OCI-LY1 (cell line): Measurements from ENCODE around the gene TCF19.
"Not testable (repeated sequence)": the region's sequence is repeated elsewhere in the genome, so short reads cannot be mapped to it uniquely, and the experiment has no call there.

Experiments used
- H2AFZ ChIP-seq: fragments of 200-600 bp; sonication (generic), shearing (Covaris generic); 2 replicates; pipeline ENCODE4 v1.6.0; 2014; ENCODE audit warnings: antibody characterized with exemption, mild to moderate bottlenecking, low read length
- H3F3A ChIP-seq: fragments of 200-600 bp; sonication (generic), shearing (Covaris generic); 2 replicates; pipeline ENCODE4 v1.6.0; 2014; ENCODE audit warnings: mild to moderate bottlenecking, antibody characterized with exemption, low read length, moderate library complexity; ENCODE audit not compliant: insufficient read depth
- H3K27ac ChIP-seq: fragments of 200-600 bp; sonication (generic); 2 replicates; pipeline ENCODE4 v1.5.1; 2014; ENCODE audit warnings: low read length, mixed run types, mild to moderate bottlenecking, low read depth; ENCODE audit not compliant: poor library complexity, severe bottlenecking
- H3K27me3 ChIP-seq: fragments of 200-600 bp; sonication (generic); 2 replicates; pipeline ENCODE4 v1.6.0; 2014; ENCODE audit warnings: antibody characterized with exemption, mild to moderate bottlenecking, low read length, moderate library complexity; ENCODE audit not compliant: insufficient read depth
- H3K36me3 ChIP-seq: fragments of 200-600 bp; sonication (generic); 2 replicates; pipeline ENCODE4 v1.6.1; 2014; ENCODE audit warnings: mild to moderate bottlenecking, antibody characterized with exemption, low read length, moderate library complexity, mixed read lengths; ENCODE audit not compliant: insufficient read depth
- H3K4me1 ChIP-seq: fragments of 200-600 bp; sonication (generic); 2 replicates; pipeline ENCODE4 v1.5.1; 2014; ENCODE audit warnings: mild to moderate bottlenecking, low read length, moderate library complexity; ENCODE audit not compliant: insufficient read depth, severe bottlenecking
- H3K4me2 ChIP-seq: fragments of 200-600 bp; sonication (generic), shearing (Covaris generic); 2 replicates; pipeline ENCODE4 v1.6.1; 2014; ENCODE audit warnings: low read length
- H3K4me3 ChIP-seq: fragments of 200-600 bp; sonication (generic); 2 replicates; pipeline ENCODE4 v1.5.1; 2014; ENCODE audit warnings: low read length, low read depth, mild to moderate bottlenecking, mixed read lengths; ENCODE audit not compliant: poor library complexity, severe bottlenecking
- H3K79me2 ChIP-seq: fragments of 200-600 bp; shearing (Covaris generic); 2 replicates; pipeline ENCODE4 v1.6.1; 2016; ENCODE audit warnings: mixed run types, low read length, mixed read lengths; ENCODE audit not compliant: insufficient read depth
- H3K9ac ChIP-seq: fragments of 200-600 bp; sonication (generic), shearing (Covaris generic); 2 replicates; pipeline ENCODE4 v1.6.1; 2014; ENCODE audit warnings: mild to moderate bottlenecking, low read length, mixed read lengths
- H3K9me2 ChIP-seq: fragments of 200-600 bp; sonication (generic), shearing (Covaris generic); 2 replicates; pipeline ENCODE4 v1.6.1; 2014; ENCODE audit warnings: low read depth, mild to moderate bottlenecking, low read length, mixed read lengths
- H3K9me3 ChIP-seq: fragments of 200-600 bp; shearing (Covaris generic); 2 replicates; pipeline ENCODE4 v1.6.1; 2014; ENCODE audit warnings: low read length, mixed read lengths
- H4K20me1 ChIP-seq: fragments of 200-600 bp; sonication (generic), shearing (Covaris generic); 2 replicates; pipeline ENCODE4 v1.6.0; 2016; ENCODE audit warnings: mild to moderate bottlenecking, low read length; ENCODE audit not compliant: insufficient read depth
- CTCF ChIP-seq: fragments of 200-600 bp; sonication (generic), shearing (Covaris generic); IDR thresholded peaks from 2 replicates; pipeline ENCODE4 v1.5.1; 2017; ENCODE audit warnings: mild to moderate bottlenecking, antibody characterized with exemption, low read length, moderate library complexity, mixed read lengths
- EZH2 ChIP-seq: fragments of 200-600 bp; sonication (generic), shearing (Covaris generic); IDR thresholded peaks from 2 replicates; pipeline ENCODE4 v1.8.0; 2017; ENCODE audit warnings: borderline replicate concordance, mixed run types, mild to moderate bottlenecking, antibody characterized with exemption, low read length, moderate library complexity, mixed read lengths

The TCF19 gene

GRCh38 chr6:31165064-31165832 lies 6.9 kb downstream of the TCF19 start:
- peak overlapping the region; percentile 75 for H3K27ac ChIP-seq
- H4K20me1 ChIP-seq, H3K9ac ChIP-seq, H2AFZ ChIP-seq, H3K27me3 ChIP-seq, H3K79me2 ChIP-seq, H3K9me3 ChIP-seq, H3K9me2 ChIP-seq, H3F3A ChIP-seq: not testable (repeated sequence)
- peak overlapping the region; percentile 27 for H3K4me3 ChIP-seq
- H3K36me3 ChIP-seq = peaks cover 31% of the 10 kb centered on the region
- peak overlapping the region; percentile 60; the same call in 1 of the 2 replicates for H3K4me2 ChIP-seq
- peaks cover 57% of the 10 kb centered on the region for H3K4me1 ChIP-seq

GRCh38 chr6:31165986-31166385 lies 7.6 kb downstream of the TCF19 start:
- H4K20me1 ChIP-seq = no peaks in the 10 kb centered on the region
- H3K4me3 ChIP-seq = no peak overlapping the region
- no peaks in the 10 kb centered on the region for H3K9me2 ChIP-seq
- H2AFZ ChIP-seq = no peak overlapping the region
- no peak overlapping the region for H3K9ac ChIP-seq
- peaks cover 49% of the 10 kb centered on the region for H3K4me1 ChIP-seq
- H3K79me2 ChIP-seq = no peaks in the 10 kb centered on the region
- no peaks in the 10 kb centered on the region for H3F3A ChIP-seq
- no peaks in the 10 kb centered on the region for H3K9me3 ChIP-seq
- H3K27ac ChIP-seq = no peak overlapping the region
- no peaks in the 10 kb centered on the region for H3K27me3 ChIP-seq
- H3K4me2 ChIP-seq = no peak overlapping the region
- H3K36me3 ChIP-seq = peaks cover 31% of the 10 kb centered on the region
- TF ChIP-seq CTCF (no peak), EZH2 (no peak)

GRCh38 chr6:31168606-31169005 lies 10.2 kb downstream of the TCF19 start:
- no peak overlapping the region for H3K4me2 ChIP-seq
- H3K27me3 ChIP-seq = no peaks in the 10 kb centered on the region
- H3K9ac ChIP-seq = no peak overlapping the region
- no peak overlapping the region for H3K27ac ChIP-seq
- no peaks in the 10 kb centered on the region for H3K79me2 ChIP-seq
- TF ChIP-seq EZH2 (no peak), CTCF (no peak)
- no peaks in the 10 kb centered on the region for H3F3A ChIP-seq
- H4K20me1 ChIP-seq = no peaks in the 10 kb centered on the region
- H2AFZ ChIP-seq = no peak overlapping the region
- peaks cover 23% of the 10 kb centered on the region for H3K4me1 ChIP-seq
- no peaks in the 10 kb centered on the region for H3K9me2 ChIP-seq
- H3K9me3 ChIP-seq = no peaks in the 10 kb centered on the region
- no peak overlapping the region for H3K4me3 ChIP-seq
- peaks cover 5% of the 10 kb centered on the region; the same call in 1 of the 2 replicates for H3K36me3 ChIP-seq
